ENCODE data around the gene CHST7. TPM values are rescaled to one million over a fixed set of nuclear protein-coding genes. Genes with fewer than 3 reads are reported as not detected.

Gene CHST7
- total and polyA plus RNA-seq, 10 of the 15 experiments (the other 5 are each of a cell fraction or from before 2014, with no cell fraction given): 0.58 to 11.0 (median 5.4) TPM

GRCh38 chrX:46618947-46619346, 45.4 kb downstream of the CHST7 start:
- ChIA-PET RAD21 (ENCODE audit: unreplicated experiment) (no interaction called here), CTCF (no interaction called here), POLR2A (interaction anchor here (0.7 kb wide), 1 partner anchor 111 kb away, joined by 3 read pairs; no protein-coding TSS in a partner anchor), SMC1A (ENCODE audit: uncharacterized antibody, unreplicated experiment) (interaction anchor here (1.2 kb wide), 1 partner anchor 20 kb away, joined by 3 read pairs; no protein-coding TSS in a partner anchor)
- Histone ChIP-seq H3K9ac (ENCODE audit: control insufficient read depth, insufficient read depth, low read length) (no peak overlapping the region), H3K79me2 (ENCODE audit: control insufficient read depth, insufficient read depth, low read length) (no peaks in the 10 kb centered on the region), H3K4me1 (ENCODE audit: control insufficient read depth, insufficient read depth, low read length) (no peaks in the 10 kb centered on the region), H3K27me3 (replicated peaks in 1 of 2; ENCODE audit: control insufficient read depth in 2 of 2, insufficient read depth in 2 of 2, low read length in 1 of 2) (no peaks in the 10 kb centered on the region), H3K27ac (ENCODE audit: control insufficient read depth, insufficient read depth) (no peak overlapping the region), H3K4me3 (no peak overlapping the region), H2AFZ (ENCODE audit: control insufficient read depth, low read depth, low read length) (no peak overlapping the region), H4K20me1 (ENCODE audit: control insufficient read depth, insufficient read depth) (no peaks in the 10 kb centered on the region), H3K36me3 (ENCODE audit: control insufficient read depth in 2 of 2, insufficient read depth in 2 of 2, low read length in 1 of 2) (peaks cover 3 to 17% of the 10 kb centered on the region in 2 experiments), H3K9me3 (replicated peaks; ENCODE audit: control insufficient read depth, insufficient read depth, low read length) (peaks cover 10% of the 10 kb centered on the region; the same call in 2 of the 3 replicates), H3K4me2 (ENCODE audit: control insufficient read depth, insufficient read depth) (no peak overlapping the region)
- DNase-seq (ENCODE audit: low read depth, low spot score) (no peak), FAIRE-seq (no peak), ATAC-seq (no peak)
- intact Hi-C loops (cut with micrococcal nuclease; ENCODE audit: unreplicated experiment): no loop called here
- no TSS peak for BruUV-seq (replicated peaks)
- TF ChIP-seq ATF2 (IDR thresholded peaks at IDR 0.05; ENCODE audit: low read length): no peak
- TF ChIP-seq BACH1 (IDR thresholded peaks at IDR 0.05; ENCODE audit: borderline replicate concordance): no peak
- no peak for TF ChIP-seq MEF2A (IDR thresholded peaks at IDR 0.05; ENCODE audit: insufficient read depth, low read depth, low read length)
- no peak for TF ChIP-seq RELB (IDR thresholded peaks at IDR 0.05; ENCODE audit: low read depth)
- no peak for TF ChIP-seq STAT1 (conservative IDR thresholded peaks at IDR 0.05)
- no peak for TF ChIP-seq POLR2AphosphoS2 (IDR thresholded peaks at IDR 0.05; ENCODE audit: low read depth, low read length)
- TF ChIP-seq CHD4 (IDR thresholded peaks at IDR 0.05): no peak
- TF ChIP-seq E2F4 (IDR thresholded peaks at IDR 0.05; ENCODE audit: low read depth, low read length): no peak
- no peak for TF ChIP-seq SMAD5 (IDR thresholded peaks at IDR 0.05; ENCODE audit: low read depth)
- no peak for TF ChIP-seq RBBP5 (conservative IDR thresholded peaks at IDR 0.05)
- TF ChIP-seq SREBF2 (IDR thresholded peaks at IDR 0.05; ENCODE audit: low read length): no peak
- no peak for TF ChIP-seq ELK1 (IDR thresholded peaks at IDR 0.05; ENCODE audit: low read depth, low read length)
- no peak for TF ChIP-seq CREB1 (IDR thresholded peaks at IDR 0.05; ENCODE audit: low read depth)
- no peak for TF ChIP-seq RB1 (IDR thresholded peaks at IDR 0.05; ENCODE audit: borderline replicate concordance)
- no peak for TF ChIP-seq ZNF24 (IDR thresholded peaks at IDR 0.05)
- TF ChIP-seq RAD21 (IDR thresholded peaks at IDR 0.05; ENCODE audit: insufficient read depth, low read depth, low read length): no peak
- in situ Hi-C loops (cut with MboI): no loop called here

Data from GM12878 (cell line).